Panc1 (cell line): ENCODE results near the gene ADIPOR2. TPM values are rescaled to one million over a fixed set of nuclear protein-coding genes. Genes with fewer than 3 reads are reported as not detected.

Source experiments
- ATAC-seq: fragments of 200-7000 bp; cut with Tn5 transposase; 2 replicates; pipeline ENCODE4 v1.9.1; 2020; ENCODE audit warnings: mild to moderate bottlenecking, moderate library complexity
- BruUV-seq: library from RNA; stranded (reverse); fragments of 400-500 nt; replicated peaks from 2 replicates; lab custom pipeline; 2021; lab: Mats Ljungman, UMichigan
- CTCF ChIA-PET: fragments of 300-600 bp; sonication (Branson Sonifier 250); formaldehyde crosslinking; loops from one replicate; lab custom pipeline; 2022; ENCODE audit warnings: antibody characterized with exemption; lab: Charles Lee
- POLR2A ChIA-PET: fragments of 300-600 bp; sonication (Branson Sonifier 250); formaldehyde crosslinking; loops from one replicate; lab custom pipeline; 2022; ENCODE audit warnings: antibody characterized with exemption; lab: Charles Lee
- DNase-seq: peaks from one replicate; pipeline ENCODE4 v3.0.0-alpha.2; 2010; ENCODE audit warnings: low read depth, low spot score
- H3K27ac ChIP-seq: 2 replicates; pipeline ENCODE4 v1.5.1; 2011; ENCODE audit warnings: mild to moderate bottlenecking, low read length, inconsistent platforms
- H3K27me3 ChIP-seq: fragments of 200-500 bp; sonication (Bioruptor generic); 2 replicates; pipeline ENCODE4 v1.6.0; 2014; ENCODE audit warnings: low read length, inconsistent platforms; ENCODE audit not compliant: control insufficient read depth, insufficient read depth
- H3K36me3 ChIP-seq: fragments of 200-500 bp; sonication (Bioruptor generic); 2 replicates; pipeline ENCODE4 v1.5.1; 2014; ENCODE audit warnings: inconsistent platforms, mild to moderate bottlenecking, low read length, moderate library complexity; ENCODE audit not compliant: control insufficient read depth, insufficient read depth
- H3K4me1 ChIP-seq: 2 replicates; pipeline ENCODE4 v1.5.1; 2011; ENCODE audit warnings: inconsistent platforms, mild to moderate bottlenecking, low read length, moderate library complexity; ENCODE audit not compliant: control insufficient read depth, insufficient read depth
- H3K4me3 ChIP-seq, 2 experiments: 2 replicates each; pipeline ENCODE4 v1.5.1; 2011 to 2012; ENCODE audit warnings: low read depth in 2 of 2, low read length in 2 of 2, mild to moderate bottlenecking in 2 of 2, inconsistent platforms in 1 of 2, moderate library complexity in 1 of 2
- H3K9me3 ChIP-seq: fragments of 200-500 bp; sonication (Bioruptor generic); 2 replicates; pipeline ENCODE4 v1.5.1; 2014; ENCODE audit warnings: low read depth, mild to moderate bottlenecking, inconsistent platforms, low read length, moderate library complexity; ENCODE audit not compliant: control insufficient read depth, insufficient read depth
- POLR2AphosphoS5 ChIP-seq: IDR thresholded peaks from 2 replicates; pipeline ENCODE4 v1.6.1; 2012; ENCODE audit warnings: mild to moderate bottlenecking, low read depth, low read length, moderate library complexity
- SIN3A ChIP-seq: IDR thresholded peaks from 2 replicates; pipeline ENCODE4 v1.6.1; 2012; ENCODE audit warnings: low read depth, mild to moderate bottlenecking, low read length, moderate library complexity, borderline replicate concordance; ENCODE audit not compliant: insufficient read depth
- TCF7L2 ChIP-seq: IDR thresholded peaks from 2 replicates; pipeline ENCODE4 v1.6.1; 2011; ENCODE audit warnings: mild to moderate bottlenecking, low read depth, low read length, inconsistent platforms
- in situ Hi-C: cut with HindIII; loops from 2 replicates; pipeline ENCODE4 v1.10.0; 2016; ENCODE audit warnings: low sequenced_read_pairs, low pct_unique_long_range_greater_than_20kb
- intact Hi-C: fragments of 100-400 bp; cut with micrococcal nuclease; formaldehyde crosslinking; loops from one replicate; pipeline ENCODE4 v1.10.0; 2022; ENCODE audit not compliant: unreplicated experiment
- total RNA-seq: library from RNA; stranded (reverse); gene quantifications from one replicate; pipeline ENCODE4 v1.2.1, GENCODE V29; 2021; ENCODE audit not compliant: unreplicated experiment
- TF ChIP-seq, protein P1 (sequence below), 2 experiments: IDR thresholded peaks; 2 replicates each; pipeline ENCODE4 v1.6.1; 2011 to 2012; ENCODE audit warnings: low read depth in 2 of 2, control low read depth in 1 of 2, low read length in 1 of 2, mild to moderate bottlenecking in 1 of 2, moderate library complexity in 1 of 2; ENCODE audit not compliant: insufficient read depth in 1 of 2
- TF ChIP-seq, protein P2 (sequence below): fragments of 450-650 bp; IDR thresholded peaks from 2 replicates; pipeline ENCODE4 v1.5.1; 2017; ENCODE audit warnings: mild to moderate bottlenecking

ADIPOR2 gene
- total RNA-seq, 1 experiment from 2014 or later = 76.0 TPM

DNA sequence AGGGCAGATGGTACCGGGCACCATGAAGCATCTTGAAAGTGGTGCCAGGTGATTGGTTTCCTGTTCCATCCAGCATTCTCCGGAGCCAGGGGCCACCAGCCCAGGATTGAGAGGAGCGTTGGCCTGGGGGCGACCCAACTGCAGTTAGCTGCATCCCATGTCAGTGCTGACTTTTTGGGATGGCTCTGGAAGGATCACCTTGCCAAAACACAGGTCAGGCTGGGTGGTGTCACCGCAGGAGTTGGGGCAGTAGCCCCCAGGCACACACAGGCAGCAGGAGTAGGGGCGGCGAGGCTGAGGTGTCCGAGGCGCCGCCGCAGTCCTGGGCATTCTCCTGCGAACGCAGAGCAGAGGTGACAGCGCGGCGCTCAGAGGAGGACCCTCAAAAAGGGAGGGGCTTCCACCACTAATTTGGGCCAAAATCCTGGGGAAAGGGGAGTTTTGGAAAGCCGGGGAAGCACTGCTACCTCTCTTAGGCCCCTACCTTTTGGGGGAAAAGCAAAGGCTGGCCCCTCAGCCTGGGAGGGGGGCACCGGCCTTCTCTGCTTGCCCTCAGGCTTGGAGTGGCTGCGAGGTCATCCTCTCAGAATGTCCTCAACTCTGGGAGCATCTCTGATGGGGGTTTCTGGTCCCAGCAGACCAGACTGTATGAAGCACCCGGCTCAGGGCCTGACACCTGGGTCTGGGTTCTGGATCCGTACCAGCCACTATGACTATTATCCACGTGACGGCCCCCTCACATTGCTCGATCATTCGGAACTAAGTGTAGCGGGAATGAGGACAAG is 102.7 kb downstream of the ADIPOR2 start:
- POLR2A ChIA-PET = interaction anchor here (0.6 kb wide), 1 partner anchor 126 kb away, joined by 3 read pairs; no protein-coding TSS in a partner anchor
- no peaks in the 10 kb centered on the region; the same call in 1 of the 2 replicates for H3K36me3 ChIP-seq
- TF ChIP-seq POLR2AphosphoS5 (no peak), SIN3A (no peak), TCF7L2 (no peak)
- TF ChIP-seq, protein P1, sequence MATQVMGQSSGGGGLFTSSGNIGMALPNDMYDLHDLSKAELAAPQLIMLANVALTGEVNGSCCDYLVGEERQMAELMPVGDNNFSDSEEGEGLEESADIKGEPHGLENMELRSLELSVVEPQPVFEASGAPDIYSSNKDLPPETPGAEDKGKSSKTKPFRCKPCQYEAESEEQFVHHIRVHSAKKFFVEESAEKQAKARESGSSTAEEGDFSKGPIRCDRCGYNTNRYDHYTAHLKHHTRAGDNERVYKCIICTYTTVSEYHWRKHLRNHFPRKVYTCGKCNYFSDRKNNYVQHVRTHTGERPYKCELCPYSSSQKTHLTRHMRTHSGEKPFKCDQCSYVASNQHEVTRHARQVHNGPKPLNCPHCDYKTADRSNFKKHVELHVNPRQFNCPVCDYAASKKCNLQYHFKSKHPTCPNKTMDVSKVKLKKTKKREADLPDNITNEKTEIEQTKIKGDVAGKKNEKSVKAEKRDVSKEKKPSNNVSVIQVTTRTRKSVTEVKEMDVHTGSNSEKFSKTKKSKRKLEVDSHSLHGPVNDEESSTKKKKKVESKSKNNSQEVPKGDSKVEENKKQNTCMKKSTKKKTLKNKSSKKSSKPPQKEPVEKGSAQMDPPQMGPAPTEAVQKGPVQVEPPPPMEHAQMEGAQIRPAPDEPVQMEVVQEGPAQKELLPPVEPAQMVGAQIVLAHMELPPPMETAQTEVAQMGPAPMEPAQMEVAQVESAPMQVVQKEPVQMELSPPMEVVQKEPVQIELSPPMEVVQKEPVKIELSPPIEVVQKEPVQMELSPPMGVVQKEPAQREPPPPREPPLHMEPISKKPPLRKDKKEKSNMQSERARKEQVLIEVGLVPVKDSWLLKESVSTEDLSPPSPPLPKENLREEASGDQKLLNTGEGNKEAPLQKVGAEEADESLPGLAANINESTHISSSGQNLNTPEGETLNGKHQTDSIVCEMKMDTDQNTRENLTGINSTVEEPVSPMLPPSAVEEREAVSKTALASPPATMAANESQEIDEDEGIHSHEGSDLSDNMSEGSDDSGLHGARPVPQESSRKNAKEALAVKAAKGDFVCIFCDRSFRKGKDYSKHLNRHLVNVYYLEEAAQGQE (IDR thresholded peaks at IDR 0.05; ENCODE audit: insufficient read depth in 1 of 2, low read depth in 2 of 2, low read length in 1 of 2) = no peak
- TF ChIP-seq, protein P2, sequence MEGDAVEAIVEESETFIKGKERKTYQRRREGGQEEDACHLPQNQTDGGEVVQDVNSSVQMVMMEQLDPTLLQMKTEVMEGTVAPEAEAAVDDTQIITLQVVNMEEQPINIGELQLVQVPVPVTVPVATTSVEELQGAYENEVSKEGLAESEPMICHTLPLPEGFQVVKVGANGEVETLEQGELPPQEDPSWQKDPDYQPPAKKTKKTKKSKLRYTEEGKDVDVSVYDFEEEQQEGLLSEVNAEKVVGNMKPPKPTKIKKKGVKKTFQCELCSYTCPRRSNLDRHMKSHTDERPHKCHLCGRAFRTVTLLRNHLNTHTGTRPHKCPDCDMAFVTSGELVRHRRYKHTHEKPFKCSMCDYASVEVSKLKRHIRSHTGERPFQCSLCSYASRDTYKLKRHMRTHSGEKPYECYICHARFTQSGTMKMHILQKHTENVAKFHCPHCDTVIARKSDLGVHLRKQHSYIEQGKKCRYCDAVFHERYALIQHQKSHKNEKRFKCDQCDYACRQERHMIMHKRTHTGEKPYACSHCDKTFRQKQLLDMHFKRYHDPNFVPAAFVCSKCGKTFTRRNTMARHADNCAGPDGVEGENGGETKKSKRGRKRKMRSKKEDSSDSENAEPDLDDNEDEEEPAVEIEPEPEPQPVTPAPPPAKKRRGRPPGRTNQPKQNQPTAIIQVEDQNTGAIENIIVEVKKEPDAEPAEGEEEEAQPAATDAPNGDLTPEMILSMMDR = no peak
- no peaks in the 10 kb centered on the region for H3K27me3 ChIP-seq
- in situ Hi-C loops = no loop called here
- no peaks in the 10 kb centered on the region for H3K4me1 ChIP-seq
- no peak overlapping the region for H3K27ac ChIP-seq
- no peak for ATAC-seq
- no peak overlapping the region for H3K4me3 ChIP-seq
- intact Hi-C loops = no loop called here
- CTCF ChIA-PET = interaction anchor here (0.6 kb wide), 1 partner anchor 762 kb away, joined by 3 read pairs; no protein-coding TSS in a partner anchor
- DNase-seq = no peak
- no peaks in the 10 kb centered on the region for H3K9me3 ChIP-seq
- no TSS peak for BruUV-seq

DNA sequence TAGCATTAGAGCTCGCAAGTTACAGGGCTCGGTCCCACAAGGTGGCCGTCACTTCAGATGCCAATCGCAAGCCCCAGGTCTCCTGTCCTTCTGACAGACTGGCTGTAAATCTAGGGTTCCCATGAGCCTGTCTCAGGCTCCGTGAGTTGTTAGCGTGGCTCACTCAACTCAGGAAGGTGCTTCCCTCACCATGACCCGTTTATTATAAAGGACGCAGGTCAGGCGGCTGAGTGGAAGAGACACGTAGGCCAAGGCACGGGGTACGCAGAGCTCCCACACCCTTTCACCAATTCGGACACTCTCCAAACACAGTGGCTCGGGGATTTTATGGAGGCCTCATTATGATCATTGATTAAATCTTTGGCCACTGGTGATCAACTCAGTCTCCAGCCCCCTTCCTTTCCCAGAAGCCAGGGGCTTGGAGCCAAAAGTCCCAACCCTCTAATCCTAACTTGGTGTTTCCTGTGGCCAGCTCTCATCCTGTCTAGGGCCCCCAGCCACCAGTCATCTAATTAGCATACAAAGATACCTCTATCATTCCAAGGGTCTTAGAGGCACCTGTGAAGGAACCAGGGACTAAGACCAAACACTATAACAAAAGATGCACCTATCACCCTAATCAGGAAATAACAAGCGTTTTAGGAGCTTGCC is 103.7 kb downstream of the ADIPOR2 start:
- Histone ChIP-seq H3K9me3 (no peaks in the 10 kb centered on the region), H3K27me3 (no peaks in the 10 kb centered on the region), H3K36me3 (no peaks in the 10 kb centered on the region; the same call in 1 of the 2 replicates), H3K4me3 (no peak overlapping the region), H3K4me1 (no peaks in the 10 kb centered on the region), H3K27ac (no peak overlapping the region)
- in situ Hi-C loops = no loop called here
- ChIA-PET POLR2A (interaction anchor here (0.5 to 0.6 kb wide), 2 partner anchors 27 to 137 kb away, joined by 3 to 7 read pairs; no protein-coding TSS in a partner anchor), CTCF (interaction anchor here (0.6 kb wide), 1 partner anchor 763 kb away, joined by 3 read pairs; no protein-coding TSS in a partner anchor)
- ATAC-seq (no peak), DNase-seq (no peak)
- TF ChIP-seq POLR2AphosphoS5 (no peak), SIN3A (no peak), TCF7L2 (no peak)
- TF ChIP-seq, protein P1 (IDR thresholded peaks at IDR 0.05; ENCODE audit: insufficient read depth in 1 of 2, low read depth in 2 of 2, low read length in 1 of 2) = no peak
- TF ChIP-seq, protein P2 = no peak
- intact Hi-C loops = no loop called here
- BruUV-seq = no TSS peak
